Colon (tissue), 2 donors: ENCODE measurements around the gene BRI3.

ENCODE experiments used
- FAIRE-seq: peaks from 2 replicates; lab custom pipeline; 2012; peaks lifted over from hg19 to GRCh38; lab: Jason Lieb, UNC
- donor health status: control.
- donor health status: control.

Gene BRI3

DNA sequence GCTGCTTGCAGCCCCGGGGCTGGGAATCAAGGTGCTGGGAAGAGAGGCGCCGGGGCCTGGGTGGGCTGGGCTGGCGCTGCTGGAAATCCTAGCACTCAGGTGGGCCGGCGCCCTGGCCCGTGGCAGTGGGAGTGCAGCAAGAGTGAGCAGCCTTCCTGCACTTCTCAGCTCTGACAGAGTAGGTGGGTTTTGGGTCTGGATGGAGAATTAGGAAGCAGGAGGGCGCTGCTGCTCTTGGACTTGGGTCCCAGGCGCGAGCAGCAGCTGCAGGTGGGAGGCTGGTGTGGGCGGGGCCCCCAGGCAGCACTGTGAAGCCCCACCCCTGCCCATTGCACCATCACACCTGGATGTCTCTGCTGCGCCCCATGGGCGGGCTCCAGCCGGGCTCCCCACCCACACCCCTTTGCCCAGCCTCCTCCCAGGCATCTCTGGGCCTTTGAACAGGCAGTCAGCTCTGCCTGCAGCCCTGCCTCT lies 6.0 kb downstream of the BRI3 start:
- no peak for FAIRE-seq

- FAIRE-seq: no peak
Measured at GRCh38 chr7:98288064-98288823, 6.8 kb downstream of the BRI3 start.

DNA sequence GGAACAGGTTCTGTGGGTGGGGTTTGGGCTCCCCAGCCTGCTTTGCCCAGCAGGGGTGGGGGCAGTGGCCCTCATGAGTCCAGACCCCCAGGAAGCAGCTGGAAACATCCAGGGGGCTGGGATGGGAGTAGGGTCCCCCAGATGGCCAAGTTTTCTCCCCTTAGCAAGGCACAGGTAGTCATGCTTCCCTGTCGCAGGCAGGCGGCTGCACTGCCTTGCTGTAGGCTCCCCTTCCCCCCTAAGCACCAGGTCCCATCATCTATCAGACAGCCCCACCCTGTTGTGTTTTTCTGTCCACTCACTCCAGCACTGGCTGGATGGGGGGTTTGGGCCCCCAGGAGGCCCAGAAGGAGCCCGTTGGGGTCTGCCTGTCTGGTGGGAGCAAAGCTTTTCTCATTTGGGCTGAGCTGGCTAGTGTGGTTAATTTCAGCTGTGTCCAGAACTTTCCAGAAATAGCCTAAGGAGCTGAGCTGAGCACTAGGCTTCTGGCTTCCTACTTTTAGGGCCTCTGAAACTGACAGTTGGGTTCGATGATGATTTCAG lies 7.9 kb downstream of the BRI3 start:
- no peak for FAIRE-seq

DNA sequence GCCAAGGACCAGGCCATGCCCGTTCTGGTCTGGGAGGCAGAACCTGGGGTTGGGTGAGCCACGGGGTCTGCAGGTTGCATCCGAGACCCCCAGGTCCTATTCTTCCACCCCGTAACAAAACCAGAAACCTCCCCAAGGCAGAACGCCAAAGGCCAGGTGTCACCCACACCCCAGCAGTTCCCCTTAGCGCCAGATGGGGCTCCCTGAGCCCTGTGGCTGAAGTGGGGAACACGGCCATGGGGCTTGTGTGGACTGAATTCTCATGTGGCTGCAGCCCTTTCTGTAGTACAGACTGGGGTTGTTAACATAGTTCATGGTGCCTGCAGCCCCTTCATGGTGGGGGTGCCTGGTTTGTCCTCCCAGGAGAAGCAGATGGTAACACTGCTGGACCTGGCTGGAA lies 10.2 kb downstream of the BRI3 start:
- FAIRE-seq: no peak

- FAIRE-seq: no peak
Measured at GRCh38 chr7:98293265-98293664, 11.8 kb downstream of the BRI3 start.

GRCh38 chr7:98293746-98294145 lies 12.3 kb downstream of the BRI3 start:
- FAIRE-seq: no peak

DNA sequence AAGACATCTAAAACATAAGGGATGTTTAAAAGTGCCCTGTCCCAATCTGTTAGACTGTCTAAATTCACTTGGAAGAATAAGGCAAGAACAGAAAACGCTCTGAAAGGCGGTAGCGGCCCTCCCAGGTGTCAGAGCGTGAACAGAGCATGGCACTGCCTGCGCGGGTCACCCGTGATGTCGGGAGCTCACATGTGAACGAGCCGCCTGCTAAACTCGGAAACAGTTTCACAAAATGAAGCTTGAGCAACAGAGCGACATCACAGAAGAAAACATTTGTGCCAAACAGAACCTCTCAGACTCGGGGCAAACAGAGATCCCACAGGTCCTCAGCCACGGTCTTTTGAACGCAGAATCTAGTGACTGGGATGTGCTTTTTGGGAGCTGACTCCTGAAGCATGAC lies 12.8 kb downstream of the BRI3 start:
- no peak for FAIRE-seq

- no peak for FAIRE-seq
Measured at GRCh38 chr7:98294798-98295382, 13.4 kb downstream of the BRI3 start.

DNA sequence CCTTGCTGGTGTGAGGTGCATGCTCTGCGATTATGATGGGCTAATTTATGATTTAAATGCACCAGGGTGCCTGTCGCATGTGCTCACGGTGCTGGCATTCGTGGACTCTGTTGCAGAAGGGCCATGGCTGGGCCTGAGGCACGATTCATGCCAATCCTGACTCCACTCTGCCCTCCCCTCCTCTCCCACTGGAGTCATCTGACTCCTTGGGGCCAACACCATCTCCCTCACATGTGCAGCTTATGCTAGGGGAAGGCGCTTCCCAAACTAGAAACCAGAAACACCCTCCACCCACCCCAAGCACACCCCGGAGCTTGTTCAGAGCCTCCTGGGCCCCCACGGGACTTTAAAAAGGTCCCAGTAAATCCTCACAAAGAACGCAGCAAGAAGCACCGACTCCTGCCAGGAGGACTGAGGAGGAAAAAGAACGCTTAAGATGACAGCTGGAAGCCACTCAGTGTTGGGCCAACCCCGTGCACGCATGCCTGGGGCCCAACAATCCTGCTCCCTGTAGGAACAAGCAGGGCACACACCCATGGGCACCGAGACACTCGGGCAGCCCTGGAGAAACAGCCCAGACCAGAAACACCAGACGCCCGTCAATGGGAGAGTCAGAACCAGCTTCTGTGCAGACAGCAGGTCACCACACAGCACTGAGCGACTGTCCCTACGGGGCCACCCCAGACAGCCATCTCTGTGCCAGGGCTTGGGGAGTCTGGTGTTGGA lies 14.1 kb downstream of the BRI3 start:
- FAIRE-seq: no peak

DNA sequence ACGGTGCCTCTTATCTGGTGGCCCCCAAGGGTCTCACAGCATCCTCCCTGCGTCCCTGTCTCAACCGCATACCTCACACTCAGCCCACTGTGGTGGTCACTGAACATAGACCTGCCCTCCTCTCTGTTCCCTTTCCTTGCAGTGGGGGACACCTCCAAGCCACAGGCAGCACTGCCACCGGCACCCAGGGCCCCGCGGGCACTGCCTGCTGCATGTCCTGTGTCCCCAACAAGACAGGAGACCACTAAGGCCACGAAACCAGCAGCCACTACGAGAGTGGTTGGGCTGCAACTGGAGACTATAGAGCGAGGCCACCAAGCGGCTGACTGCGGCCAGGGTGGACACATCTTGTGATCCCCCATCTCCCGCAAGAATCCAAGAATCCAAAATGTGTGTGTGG lies 15.3 kb downstream of the BRI3 start:
- no peak for FAIRE-seq

- FAIRE-seq: no peak
Measured at GRCh38 chr7:98297626-98298286, 16.3 kb downstream of the BRI3 start.

GRCh38 chr7:98300595-98301372 lies 19.3 kb downstream of the BRI3 start:
- no peak for FAIRE-seq

DNA sequence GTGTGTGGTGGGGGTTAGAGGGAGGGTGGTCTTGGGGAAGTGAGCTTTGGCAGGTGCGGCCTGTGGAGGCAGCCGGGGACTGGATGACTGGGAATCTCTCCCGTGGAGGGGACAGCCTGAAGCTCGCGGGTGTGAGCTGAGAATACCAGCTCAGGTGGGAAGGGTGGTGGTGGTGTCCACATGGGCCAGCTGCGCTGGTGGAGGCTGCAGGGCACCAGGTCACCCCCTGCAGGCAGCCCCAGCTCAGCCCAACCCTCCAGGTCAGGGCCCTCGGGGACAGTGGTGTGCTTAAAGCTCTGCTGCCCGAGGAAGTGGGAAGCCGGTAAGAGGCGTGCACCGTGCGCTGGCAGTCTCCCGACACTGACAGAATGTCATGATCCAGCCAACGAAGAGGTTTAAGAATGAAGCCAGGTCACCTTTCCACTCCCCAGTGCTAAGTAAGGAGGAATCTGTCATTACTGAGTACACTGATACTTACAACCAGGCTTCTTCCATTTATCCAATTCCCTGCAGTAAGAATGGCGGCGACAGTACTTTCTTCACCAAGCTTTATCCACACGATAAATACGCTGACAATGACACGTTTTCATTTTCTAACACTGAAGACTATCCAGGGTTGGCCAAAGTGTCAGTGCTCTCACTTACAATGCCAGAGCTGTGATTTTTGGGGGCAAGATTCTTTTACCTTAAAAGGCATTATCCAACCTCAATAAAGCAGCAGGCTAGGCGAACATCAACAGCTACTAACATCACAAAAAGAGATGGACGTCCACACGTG lies 20.4 kb downstream of the BRI3 start:
- no peak for FAIRE-seq

DNA sequence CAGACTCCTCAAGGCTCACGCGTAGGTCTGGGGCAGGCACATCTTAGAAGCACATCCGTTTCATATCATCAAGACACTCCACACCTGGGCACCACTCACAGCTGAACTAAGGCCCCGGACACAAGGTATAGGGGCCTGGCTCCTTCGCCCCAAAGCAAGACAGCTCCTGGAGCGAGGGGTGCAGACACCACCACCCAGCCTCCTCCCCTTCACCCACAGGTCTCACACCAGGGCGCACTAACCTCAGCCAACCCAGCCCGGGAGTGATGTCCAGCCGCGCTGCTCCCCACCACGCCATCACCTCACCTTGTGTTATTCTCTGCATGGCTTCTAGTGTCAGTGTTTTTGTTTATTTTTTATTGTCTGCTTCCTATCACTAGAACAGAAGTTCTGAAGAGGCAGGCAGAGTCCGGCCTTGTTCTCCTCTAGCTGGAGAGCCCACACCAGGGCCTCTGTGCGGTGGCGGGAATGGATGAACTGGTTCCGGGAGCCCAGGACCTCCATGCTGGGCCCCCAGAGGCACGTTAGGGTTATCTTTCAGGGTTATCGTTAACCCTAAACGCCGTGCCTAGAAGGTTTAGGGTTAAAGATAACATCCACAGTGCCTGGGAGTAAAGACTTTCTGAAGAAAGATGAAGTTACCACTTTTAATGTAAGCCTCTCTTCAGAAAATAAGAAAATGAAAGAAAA lies 21.8 kb downstream of the BRI3 start:
- FAIRE-seq: no peak

DNA sequence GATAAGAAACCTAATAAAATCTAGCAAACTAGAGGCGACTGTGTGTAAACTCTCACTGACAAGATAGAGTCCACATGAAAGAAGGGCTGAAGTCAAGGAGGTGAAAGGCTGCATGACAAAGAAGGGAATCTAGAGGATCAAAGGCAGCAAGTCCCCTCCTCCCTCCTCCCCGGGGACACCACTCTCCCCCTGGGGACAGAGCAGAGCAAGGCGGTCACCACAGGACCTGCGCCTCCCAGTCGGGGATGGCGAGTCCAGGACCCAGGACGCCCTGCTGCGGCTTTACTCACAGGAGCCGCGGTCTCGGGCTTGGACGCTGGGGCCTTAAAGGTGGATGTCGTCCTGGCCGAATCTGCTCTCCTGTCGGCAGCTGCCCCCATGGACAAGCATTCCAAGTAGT lies 22.4 kb downstream of the BRI3 start:
- FAIRE-seq: no peak

DNA sequence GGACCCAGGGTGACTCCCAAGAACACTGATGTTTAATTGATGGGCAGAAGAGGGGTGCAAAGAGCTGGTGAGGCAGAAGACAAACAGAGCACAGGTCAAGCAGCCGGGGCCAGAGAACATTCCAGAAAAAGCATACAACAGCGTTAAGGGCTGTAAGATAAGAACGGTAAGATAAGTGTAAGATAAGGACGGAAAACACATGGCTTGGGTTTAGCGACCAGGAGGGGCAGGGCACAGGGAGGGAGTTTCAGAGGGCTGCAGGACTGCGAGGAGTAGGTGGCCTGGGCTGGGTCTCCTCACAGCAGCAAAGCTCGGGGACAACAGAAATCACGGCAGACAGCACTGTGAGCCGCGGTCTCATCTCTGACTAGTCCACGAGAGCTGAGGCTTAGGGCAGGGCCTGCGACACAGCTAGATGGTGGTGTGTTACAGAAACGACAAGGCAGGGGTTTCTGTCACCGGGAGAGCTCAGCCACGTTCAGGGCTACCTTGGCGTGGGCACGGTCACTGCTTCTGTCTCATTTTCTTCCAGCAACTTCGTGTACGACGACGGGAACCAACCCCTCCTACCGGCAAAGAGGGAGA lies 24.6 kb downstream of the BRI3 start:
- no peak for FAIRE-seq

DNA sequence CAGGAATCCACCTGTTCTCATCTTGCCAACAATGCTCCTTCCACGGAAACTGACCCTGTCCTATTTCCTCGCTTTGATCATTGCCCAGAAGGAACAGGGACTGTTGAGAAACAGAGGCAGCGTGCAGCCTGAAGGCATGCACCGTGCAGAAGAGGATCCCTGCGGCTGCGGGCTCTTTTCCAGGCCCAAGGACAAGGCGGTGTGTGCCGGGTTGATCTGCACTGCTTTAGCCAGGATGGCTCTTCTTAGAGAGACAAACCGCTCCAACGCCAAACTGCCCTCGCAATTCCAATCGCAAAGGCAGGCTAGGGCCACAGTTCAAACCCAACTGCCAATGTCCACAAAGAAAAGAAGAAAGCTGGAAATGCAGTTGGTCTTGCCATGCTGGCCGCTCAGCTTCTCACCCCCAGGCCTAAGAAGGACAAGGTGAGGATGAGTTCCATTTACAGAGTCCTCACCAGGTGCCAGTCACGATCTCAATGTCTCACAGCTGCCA lies 26.5 kb downstream of the BRI3 start:
- FAIRE-seq: no peak

- no peak for FAIRE-seq
Measured at GRCh38 chr7:98309566-98309965, 28.1 kb downstream of the BRI3 start.

DNA sequence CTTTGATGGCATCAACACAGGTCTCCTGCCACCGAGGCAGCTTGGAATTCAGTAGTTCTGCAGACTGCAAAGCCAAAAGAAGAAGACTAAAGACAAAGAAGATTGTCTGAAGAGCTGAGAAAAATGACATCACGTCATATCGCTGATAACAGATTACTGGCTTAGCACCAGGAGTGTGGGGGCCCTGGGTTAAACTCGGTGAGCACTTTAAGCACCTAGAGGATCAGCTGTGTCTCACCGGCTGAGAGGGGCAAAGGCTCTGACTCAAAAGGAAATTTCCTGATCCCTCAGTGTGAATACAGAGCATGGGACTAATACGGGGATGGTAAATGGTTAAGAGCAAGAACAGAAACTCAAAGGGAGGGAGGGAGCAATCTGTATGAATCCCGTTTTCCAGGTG lies 30.7 kb downstream of the BRI3 start:
- no peak for FAIRE-seq

DNA sequence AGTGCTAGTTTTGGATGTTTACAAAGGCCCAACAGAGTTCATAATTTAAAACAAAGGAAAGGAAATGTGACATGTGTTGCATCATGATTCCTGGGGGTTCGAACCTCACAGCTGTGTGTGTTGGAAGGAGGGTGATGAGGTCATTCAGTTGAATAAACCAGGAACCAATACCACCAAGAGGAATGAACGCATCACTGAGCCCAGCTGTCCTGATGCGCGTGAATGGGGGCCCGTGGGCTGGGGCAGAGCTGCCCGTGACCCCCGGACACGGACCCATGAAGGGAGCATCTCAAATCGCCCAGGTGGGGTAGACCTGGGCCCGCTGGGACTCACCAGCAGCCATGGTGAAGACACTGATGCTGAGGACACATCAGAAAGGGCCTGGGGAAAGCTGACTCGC lies 33.0 kb downstream of the BRI3 start:
- FAIRE-seq: no peak
